ENCODE results near the gene PDZRN3.

The PDZRN3 gene

DNA sequence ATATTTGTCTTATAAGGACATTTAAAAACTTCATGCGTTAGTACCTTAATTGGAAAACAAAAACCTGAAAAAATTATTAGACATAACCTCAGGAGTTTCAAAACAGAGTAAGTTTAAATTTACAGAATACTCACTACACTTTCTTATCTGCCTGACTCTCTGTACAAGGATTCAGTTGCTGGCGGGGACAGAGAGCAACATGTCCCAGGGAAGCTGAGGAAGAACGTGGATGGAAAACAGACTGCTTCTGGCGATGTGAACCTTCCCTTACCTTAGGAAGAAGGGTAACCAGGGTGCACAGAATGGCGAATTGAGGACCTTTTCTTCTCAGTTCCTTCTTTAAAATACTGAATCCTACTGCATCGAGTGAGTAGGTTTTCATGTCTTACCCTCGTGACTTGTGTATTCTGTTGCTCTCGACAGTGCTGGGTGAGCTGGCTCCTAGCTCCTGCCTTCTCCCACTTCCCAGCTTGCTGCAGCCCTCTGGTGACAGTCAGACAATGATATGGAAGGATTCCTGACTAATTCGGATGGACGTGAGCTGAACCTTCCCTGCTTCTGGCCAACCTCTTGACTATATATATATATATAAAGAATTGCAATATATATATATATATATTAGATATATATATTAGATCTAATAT, 178.2 kb downstream of the PDZRN3 start:
- peaks cover 9% of the 10 kb centered on the region for H3K27me3 ChIP-seq (ENCODE audit: control insufficient read depth, insufficient read depth, low read length)
- H3K9me3 ChIP-seq (replicated peaks; ENCODE audit: low read length), result no peaks in the 10 kb centered on the region
- no peaks in the 10 kb centered on the region for H3K36me3 ChIP-seq (ENCODE audit: insufficient read depth, low read length)
- H3K9ac ChIP-seq (ENCODE audit: low read depth, low read length), result no peak overlapping the region
- H3K4me1 ChIP-seq (ENCODE audit: control insufficient read depth, insufficient read depth, low read length), result no peaks in the 10 kb centered on the region
- H3K4me2 ChIP-seq (ENCODE audit: low read length), result no peak overlapping the region
- no peak overlapping the region for H3K4me3 ChIP-seq (ENCODE audit: low read length)

DNA sequence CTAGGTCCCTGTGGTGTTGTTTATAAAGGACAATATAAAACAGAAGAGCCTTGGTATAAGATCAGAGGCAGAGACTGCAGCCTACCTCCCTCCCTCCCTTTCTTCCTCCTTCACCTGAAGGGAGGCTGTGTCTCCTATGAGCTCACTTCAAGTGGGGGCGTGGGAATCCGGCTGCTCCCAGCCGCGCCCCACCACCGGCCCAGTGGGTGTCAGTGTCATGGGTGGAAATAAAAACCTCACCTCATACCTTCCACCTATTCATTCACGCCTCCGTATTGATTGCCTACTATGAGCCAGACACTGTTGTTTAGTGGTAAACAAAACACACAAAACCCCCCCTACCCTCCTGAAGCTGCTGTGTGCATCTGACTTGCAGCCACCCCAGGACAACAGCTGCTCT, 181.9 kb downstream of the PDZRN3 start:
- Histone ChIP-seq H3K9me3 (replicated peaks; ENCODE audit: low read length) (no peaks in the 10 kb centered on the region), H3K4me2 (ENCODE audit: low read length) (no peak overlapping the region), H3K9ac (ENCODE audit: low read depth, low read length) (no peak overlapping the region), H3K27me3 (ENCODE audit: control insufficient read depth, insufficient read depth, low read length) (no peaks in the 10 kb centered on the region), H3K36me3 (ENCODE audit: insufficient read depth, low read length) (no peaks in the 10 kb centered on the region), H3K4me1 (ENCODE audit: control insufficient read depth, insufficient read depth, low read length) (no peaks in the 10 kb centered on the region), H3K4me3 (ENCODE audit: low read length) (no peak overlapping the region)

DNA sequence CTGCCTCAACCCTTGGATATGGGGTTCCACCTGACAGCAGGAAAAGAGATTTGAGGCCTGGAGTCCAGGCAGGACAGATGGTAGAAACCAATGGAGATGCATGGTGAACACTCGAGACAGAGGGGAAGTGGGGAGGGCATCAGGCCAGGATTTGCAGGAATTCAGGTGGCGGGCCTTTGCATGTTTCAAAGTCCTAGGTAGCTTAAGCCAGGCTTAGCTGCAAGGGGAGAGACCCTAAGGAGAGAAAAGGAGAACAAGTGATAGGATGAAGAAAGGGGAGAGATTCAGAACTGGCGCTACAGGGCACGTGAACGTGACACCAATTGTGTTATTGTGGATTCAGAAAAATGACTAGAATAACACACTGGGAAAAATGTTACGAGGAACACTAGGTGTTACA, 182.6 kb downstream of the PDZRN3 start:
- H3K27me3 ChIP-seq (ENCODE audit: control insufficient read depth, insufficient read depth, low read length), result no peaks in the 10 kb centered on the region
- no peaks in the 10 kb centered on the region for H3K9me3 ChIP-seq (replicated peaks; ENCODE audit: low read length)
- no peaks in the 10 kb centered on the region for H3K4me1 ChIP-seq (ENCODE audit: control insufficient read depth, insufficient read depth, low read length)
- H3K4me2 ChIP-seq (ENCODE audit: low read length), result no peak overlapping the region
- no peaks in the 10 kb centered on the region for H3K36me3 ChIP-seq (ENCODE audit: insufficient read depth, low read length)
- no peak overlapping the region for H3K4me3 ChIP-seq (ENCODE audit: low read length)
- no peak overlapping the region for H3K9ac ChIP-seq (ENCODE audit: low read depth, low read length)

DNA sequence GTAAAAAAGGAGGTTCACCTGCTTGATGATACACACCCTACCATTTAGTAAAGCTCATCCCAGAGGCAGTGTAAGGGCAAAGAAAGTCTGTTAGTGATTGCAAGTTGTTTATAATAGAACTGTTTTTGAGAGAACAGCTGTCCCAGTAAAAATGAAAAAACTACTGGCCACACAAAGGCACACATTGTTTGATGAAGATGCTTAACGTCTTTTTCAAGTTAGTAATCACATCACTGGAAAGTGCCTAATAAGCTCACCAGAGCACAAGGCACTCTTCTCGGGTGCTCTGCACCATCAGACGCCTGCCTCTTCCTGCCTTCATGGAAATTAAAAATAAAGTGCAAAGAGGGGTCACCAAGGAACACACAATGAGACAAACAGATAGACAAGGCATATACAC, 186.9 kb downstream of the PDZRN3 start:
- no peak overlapping the region for H3K9ac ChIP-seq (ENCODE audit: low read depth, low read length)

DNA sequence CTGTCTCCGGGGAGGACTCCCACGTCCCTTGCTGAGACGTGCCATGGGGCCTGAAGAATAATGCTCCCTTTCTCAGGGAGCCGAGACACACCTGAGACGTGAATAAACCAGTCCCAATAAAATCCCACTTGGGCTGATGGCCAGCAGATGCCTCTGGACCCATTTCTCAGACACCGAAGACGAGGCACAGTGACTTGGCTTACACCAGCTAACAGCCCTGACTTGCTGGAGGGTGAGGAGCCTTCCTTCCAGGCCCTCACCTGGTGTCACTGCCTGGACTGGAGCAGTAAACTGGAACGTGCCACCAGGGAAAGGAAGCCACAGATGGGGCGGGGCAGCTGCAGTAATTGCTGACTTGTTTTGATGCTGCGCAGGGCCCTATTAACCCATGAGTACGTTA, 189.7 kb downstream of the PDZRN3 start:
- Histone ChIP-seq H3K27me3 (ENCODE audit: control insufficient read depth, insufficient read depth, low read length) (peaks cover 5% of the 10 kb centered on the region), H3K36me3 (ENCODE audit: insufficient read depth, low read length) (no peaks in the 10 kb centered on the region), H3K4me3 (ENCODE audit: low read length) (no peak overlapping the region), H3K4me1 (ENCODE audit: control insufficient read depth, insufficient read depth, low read length) (peaks cover 6% of the 10 kb centered on the region), H3K9me3 (replicated peaks; ENCODE audit: low read length) (no peaks in the 10 kb centered on the region), H3K4me2 (ENCODE audit: low read length) (no peak overlapping the region), H3K9ac (ENCODE audit: low read depth, low read length) (no peak overlapping the region)

More for the DNA sequence above, 186.9 kb downstream of the PDZRN3 start:
- Histone ChIP-seq H3K9me3 (replicated peaks; ENCODE audit: low read length) (no peaks in the 10 kb centered on the region), H3K4me2 (ENCODE audit: low read length) (no peak overlapping the region), H3K4me1 (ENCODE audit: control insufficient read depth, insufficient read depth, low read length) (peaks cover 4% of the 10 kb centered on the region), H3K27me3 (ENCODE audit: control insufficient read depth, insufficient read depth, low read length) (peaks cover 2% of the 10 kb centered on the region), H3K4me3 (ENCODE audit: low read length) (no peak overlapping the region), H3K36me3 (ENCODE audit: insufficient read depth, low read length) (no peaks in the 10 kb centered on the region)

DNA sequence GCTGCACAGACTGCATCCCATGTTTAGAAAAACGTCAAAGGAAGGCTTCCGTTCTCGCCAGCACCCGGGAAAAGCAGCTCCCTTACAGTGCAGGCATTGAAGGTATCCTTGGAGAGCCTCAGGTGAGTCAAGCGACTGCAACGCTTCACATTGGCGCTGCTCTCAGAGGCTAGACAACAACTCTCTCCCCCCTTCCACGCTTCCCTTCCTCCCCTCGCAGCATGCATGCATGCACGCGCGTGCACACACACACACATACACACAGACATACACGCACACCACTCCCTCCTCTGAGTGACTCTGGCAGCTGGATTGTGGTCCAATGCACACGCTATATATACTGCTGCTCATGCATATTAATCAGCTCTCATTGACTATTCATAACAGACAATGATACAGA, 191.1 kb downstream of the PDZRN3 start:
- Histone ChIP-seq H3K27me3 (ENCODE audit: control insufficient read depth, insufficient read depth, low read length) (peaks cover 5% of the 10 kb centered on the region), H3K4me1 (ENCODE audit: control insufficient read depth, insufficient read depth, low read length) (peaks cover 6% of the 10 kb centered on the region), H3K9ac (ENCODE audit: low read depth, low read length) (no peak overlapping the region), H3K9me3 (replicated peaks; ENCODE audit: low read length) (no peaks in the 10 kb centered on the region), H3K36me3 (ENCODE audit: insufficient read depth, low read length) (no peaks in the 10 kb centered on the region), H3K4me3 (ENCODE audit: low read length) (no peak overlapping the region), H3K4me2 (ENCODE audit: low read length) (no peak overlapping the region)

DNA sequence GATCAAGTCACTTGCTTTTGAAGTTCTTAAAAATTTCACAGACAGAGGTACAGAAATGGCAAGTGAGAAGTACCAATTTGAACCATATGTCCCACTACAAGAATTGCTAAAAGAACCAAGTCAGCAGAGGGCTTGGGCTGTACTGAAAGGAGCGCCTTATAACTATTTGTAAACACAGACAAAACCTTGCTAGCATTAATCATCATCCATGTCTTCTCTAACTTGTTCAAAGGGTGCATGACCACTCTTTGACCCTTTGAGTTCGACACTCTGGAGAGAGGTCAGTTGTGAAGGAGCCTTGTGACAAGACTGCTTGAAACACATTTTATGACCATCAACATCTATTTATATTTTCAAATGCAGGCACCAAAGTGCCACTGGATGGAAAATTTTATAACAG, 191.7 kb downstream of the PDZRN3 start:
- H3K9ac ChIP-seq (ENCODE audit: low read depth, low read length), result no peak overlapping the region
- H3K27me3 ChIP-seq (ENCODE audit: control insufficient read depth, insufficient read depth, low read length), result peaks cover 5% of the 10 kb centered on the region
- no peak overlapping the region for H3K4me3 ChIP-seq (ENCODE audit: low read length)
- no peak overlapping the region for H3K4me2 ChIP-seq (ENCODE audit: low read length)
- H3K4me1 ChIP-seq (ENCODE audit: control insufficient read depth, insufficient read depth, low read length), result peaks cover 6% of the 10 kb centered on the region
- H3K36me3 ChIP-seq (ENCODE audit: insufficient read depth, low read length), result no peaks in the 10 kb centered on the region
- no peaks in the 10 kb centered on the region for H3K9me3 ChIP-seq (replicated peaks; ENCODE audit: low read length)

DNA sequence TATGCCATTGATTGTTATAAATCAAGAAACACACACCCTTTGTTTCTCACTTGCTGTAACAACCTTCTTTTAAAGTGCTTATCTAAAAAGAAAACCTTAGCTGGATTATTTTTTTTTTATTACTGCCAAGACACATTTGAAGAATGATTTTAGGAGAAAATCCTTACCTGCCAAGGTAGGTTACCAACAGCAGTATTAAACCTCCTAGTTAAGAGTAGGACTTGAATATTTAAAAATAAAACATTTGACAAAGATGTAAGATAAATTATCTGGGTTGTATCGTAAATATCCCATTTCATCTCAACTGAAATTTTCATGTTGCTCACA, 192.1 kb downstream of the PDZRN3 start:
- Histone ChIP-seq H3K27me3 (ENCODE audit: control insufficient read depth, insufficient read depth, low read length) (peaks cover 5% of the 10 kb centered on the region), H3K36me3 (ENCODE audit: insufficient read depth, low read length) (no peaks in the 10 kb centered on the region), H3K9me3 (replicated peaks; ENCODE audit: low read length) (no peaks in the 10 kb centered on the region), H3K4me1 (ENCODE audit: control insufficient read depth, insufficient read depth, low read length) (peaks cover 6% of the 10 kb centered on the region), H3K4me2 (ENCODE audit: low read length) (no peak overlapping the region), H3K4me3 (ENCODE audit: low read length) (no peak overlapping the region), H3K9ac (ENCODE audit: low read depth, low read length) (no peak overlapping the region)

DNA sequence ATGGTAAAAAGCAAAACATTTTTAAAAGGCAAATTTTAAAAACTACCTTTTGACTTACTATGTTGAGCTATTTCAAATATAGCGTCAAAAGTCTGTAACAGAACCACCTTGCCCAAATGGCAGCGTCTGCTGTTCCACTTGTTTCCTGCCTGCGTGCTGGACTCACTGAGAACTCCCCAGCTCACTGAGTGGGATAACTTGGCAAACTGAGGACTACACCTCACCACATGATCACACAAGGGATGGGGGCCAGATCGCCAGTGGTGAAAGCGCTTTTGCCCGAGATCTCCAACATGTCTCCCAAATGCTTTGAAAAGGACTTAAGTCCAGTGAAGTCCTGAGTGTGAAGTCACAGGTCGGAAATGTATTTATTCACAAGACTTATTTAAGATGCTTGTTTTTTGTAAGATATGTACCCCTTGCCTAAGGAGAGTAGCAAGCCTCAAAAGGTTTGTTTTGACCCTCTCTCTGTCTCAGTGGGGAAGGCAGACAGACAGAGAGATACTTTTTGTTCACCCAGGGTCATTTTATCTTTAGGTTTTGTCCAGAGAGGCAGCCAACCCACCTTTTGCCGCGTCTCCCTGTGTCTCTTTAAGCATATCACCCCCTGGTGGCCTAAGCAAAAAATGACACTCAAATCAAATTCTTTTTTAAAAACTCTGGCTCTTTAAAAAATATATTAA, 192.6 kb downstream of the PDZRN3 start:
- H3K27me3 ChIP-seq (ENCODE audit: control insufficient read depth, insufficient read depth, low read length), result peaks cover 5% of the 10 kb centered on the region
- H3K36me3 ChIP-seq (ENCODE audit: insufficient read depth, low read length), result no peaks in the 10 kb centered on the region
- H3K4me3 ChIP-seq (ENCODE audit: low read length), result no peak overlapping the region
- no peak overlapping the region for H3K9ac ChIP-seq (ENCODE audit: low read depth, low read length)
- H3K4me2 ChIP-seq (ENCODE audit: low read length), result no peak overlapping the region
- peaks cover 6% of the 10 kb centered on the region for H3K4me1 ChIP-seq (ENCODE audit: control insufficient read depth, insufficient read depth, low read length)
- H3K9me3 ChIP-seq (replicated peaks; ENCODE audit: low read length), result no peaks in the 10 kb centered on the region

DNA sequence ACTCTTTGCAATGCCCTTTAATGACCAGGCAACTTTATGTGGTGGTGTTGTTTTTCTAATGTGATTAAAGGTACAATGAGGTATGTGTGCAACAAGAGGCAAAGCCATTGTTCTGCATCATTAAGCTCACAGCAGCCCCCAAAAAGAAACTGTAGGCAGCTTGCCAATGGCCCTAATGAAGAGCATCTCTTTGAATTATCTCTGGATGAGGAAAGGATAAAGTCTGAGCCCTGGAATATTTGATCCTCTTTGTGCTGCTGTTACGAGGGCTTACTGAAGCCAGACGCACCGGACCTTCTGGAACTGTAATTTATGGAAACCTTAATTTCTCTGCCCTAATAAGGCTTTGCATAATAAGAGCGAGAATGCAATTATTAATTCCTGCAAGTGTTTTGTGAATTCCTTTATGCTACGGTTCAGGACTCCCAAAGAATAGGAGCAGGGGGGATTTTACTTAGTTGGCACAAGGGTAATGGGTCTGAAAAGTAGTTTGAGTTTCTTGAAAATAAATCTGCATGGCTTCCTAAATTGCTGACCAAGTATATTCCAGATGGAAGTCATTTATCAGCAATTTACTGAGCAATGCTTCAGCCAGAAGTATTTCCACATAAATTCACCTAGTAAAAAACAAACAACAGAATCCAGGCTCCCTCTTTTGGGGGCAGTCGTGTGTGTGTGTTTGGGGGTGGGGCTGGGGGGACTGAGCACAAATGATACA, 193.4 kb downstream of the PDZRN3 start:
- Histone ChIP-seq H3K4me1 (ENCODE audit: control insufficient read depth, insufficient read depth, low read length) (peaks cover 10% of the 10 kb centered on the region), H3K27me3 (ENCODE audit: control insufficient read depth, insufficient read depth, low read length) (peaks cover 5% of the 10 kb centered on the region)

DNA sequence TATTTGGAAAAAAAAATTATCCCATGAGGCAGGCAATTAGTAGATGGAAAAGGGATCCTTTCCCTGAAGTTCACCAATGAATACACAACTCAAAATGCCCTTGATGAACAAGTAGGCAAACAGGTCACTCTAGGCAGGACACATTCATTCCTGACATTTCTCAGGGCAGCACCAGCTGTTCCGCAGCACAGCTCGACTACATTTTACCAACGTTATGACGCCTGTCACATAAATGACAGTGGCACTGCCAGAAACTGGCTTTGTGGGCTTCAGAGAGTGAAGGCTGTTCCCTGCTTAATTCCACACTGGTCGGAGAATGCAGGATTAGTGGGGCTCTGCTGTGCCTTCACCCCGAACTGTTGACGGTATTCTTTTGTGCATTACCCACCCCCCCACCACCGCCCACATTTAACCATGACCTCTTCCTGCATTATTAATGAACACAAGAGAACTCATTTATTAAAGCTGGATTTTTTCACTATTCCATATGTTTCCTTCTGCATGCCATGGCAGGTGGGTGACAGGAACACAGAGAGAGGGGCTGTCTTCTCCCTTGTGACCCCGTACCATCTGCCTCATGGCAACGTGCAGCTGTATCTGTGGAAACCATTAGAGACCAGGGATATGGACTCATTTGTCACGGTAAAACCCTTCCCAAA, 197.6 kb downstream of the PDZRN3 start:
- Histone ChIP-seq H3K4me1 (ENCODE audit: control insufficient read depth, insufficient read depth, low read length) (peaks cover 4% of the 10 kb centered on the region), H3K27me3 (ENCODE audit: control insufficient read depth, insufficient read depth, low read length) (peaks cover 3% of the 10 kb centered on the region), H3K9ac (ENCODE audit: low read depth, low read length) (no peak overlapping the region), H3K4me2 (ENCODE audit: low read length) (no peak overlapping the region), H3K9me3 (replicated peaks; ENCODE audit: low read length) (no peaks in the 10 kb centered on the region), H3K4me3 (ENCODE audit: low read length) (no peak overlapping the region), H3K36me3 (ENCODE audit: insufficient read depth, low read length) (no peaks in the 10 kb centered on the region)

More for the DNA sequence above, 193.4 kb downstream of the PDZRN3 start:
- Histone ChIP-seq H3K9ac (ENCODE audit: low read depth, low read length) (no peak overlapping the region), H3K36me3 (ENCODE audit: insufficient read depth, low read length) (no peaks in the 10 kb centered on the region), H3K9me3 (replicated peaks; ENCODE audit: low read length) (no peaks in the 10 kb centered on the region), H3K4me3 (ENCODE audit: low read length) (no peak overlapping the region), H3K4me2 (ENCODE audit: low read length) (no peak overlapping the region)
